HepG2 (cell line): ENCODE data around the gene COL9A3. TPM values are rescaled to one million over a fixed set of nuclear protein-coding genes. Genes with fewer than 3 reads are reported as not detected.
A peak's percentile ranks its signal among the peaks of the same experiment; 100 is the strongest.

Source experiments
- ATM ChIP-seq: fragments of 450-650 bp; IDR thresholded peaks from 2 replicates; pipeline ENCODE4 v1.7.1; 2017; ENCODE audit warnings: mild to moderate bottlenecking, borderline replicate concordance
- GATAD2A ChIP-seq: IDR thresholded peaks from 2 replicates; pipeline ENCODE4 v1.6.1; 2016
- HNF4A ChIP-seq: sonication (generic); formaldehyde crosslinking; IDR thresholded peaks from 2 replicates; pipeline ENCODE4 v1.4.0; 2020; ENCODE audit warnings: missing genetic modification reagents
- JDP2 ChIP-seq: sonication (generic); formaldehyde crosslinking; IDR thresholded peaks from 2 replicates; pipeline ENCODE4 v1.8.1; 2022; ENCODE audit warnings: missing genetic modification reagents, borderline replicate concordance
- KAT8 ChIP-seq: IDR thresholded peaks from 2 replicates; pipeline ENCODE4 v1.6.1; 2016; ENCODE audit warnings: missing genetic modification reagents, missing compliant biosample characterization
- KLF11 ChIP-seq: IDR thresholded peaks from 2 replicates; pipeline ENCODE4 v1.6.1; 2016; ENCODE audit warnings: missing compliant biosample characterization
- MAFF ChIP-seq: IDR thresholded peaks from 2 replicates; pipeline ENCODE4 v1.6.1; 2011; ENCODE audit warnings: low read depth, low read length, improper control_type of control experiment
- MBD4 ChIP-seq: IDR thresholded peaks from 2 replicates; pipeline ENCODE4 v1.6.1; 2012; ENCODE audit warnings: low read length, inconsistent platforms, borderline replicate concordance
- MYC ChIP-seq: sonication (generic); formaldehyde crosslinking; IDR thresholded peaks from 2 replicates; pipeline ENCODE4 v1.9.0; 2021; ENCODE audit warnings: missing genetic modification reagents, borderline replicate concordance
- NFIB ChIP-seq: sonication (generic); formaldehyde crosslinking; IDR thresholded peaks from 2 replicates; pipeline ENCODE4 v1.9.0; 2021; ENCODE audit warnings: missing genetic modification reagents, mild to moderate bottlenecking, borderline replicate concordance
- ONECUT2 ChIP-seq: sonication (generic); formaldehyde crosslinking; IDR thresholded peaks from 2 replicates; pipeline ENCODE4 v1.4.0; 2020; ENCODE audit warnings: missing genetic modification reagents
- PCBP1 ChIP-seq: fragments of 200-400 bp; formaldehyde crosslinking; IDR thresholded peaks from 2 replicates; pipeline ENCODE4 v1.6.1; 2017; ENCODE audit warnings: mild to moderate bottlenecking, low read depth, low read length, borderline replicate concordance
- REPIN1 ChIP-seq: sonication (generic); formaldehyde crosslinking; IDR thresholded peaks from 2 replicates; pipeline ENCODE4 v1.8.0; 2022; ENCODE audit warnings: missing genetic modification reagents, low read depth, mild to moderate bottlenecking, borderline replicate concordance
- SATB2 ChIP-seq: sonication (generic); formaldehyde crosslinking; IDR thresholded peaks from 2 replicates; pipeline ENCODE4 v1.5.0; 2020; ENCODE audit warnings: missing genetic modification reagents
- SOX13 ChIP-seq, 3 experiments: fragments of 450-650 bp in 1 of 3; sonication (generic) in 1 of 3; formaldehyde crosslinking in 1 of 3; IDR thresholded peaks in 2 of 3; conservative IDR thresholded peaks in 1 of 3; 2 replicates each; pipeline versions ENCODE4 v1.5.0 to v1.6.1; 2016 to 2020; ENCODE audit warnings: antibody characterized with exemption in 1 of 3, mild to moderate bottlenecking in 1 of 3, missing compliant biosample characterization in 1 of 3, missing genetic modification reagents in 1 of 3, moderate library complexity in 1 of 3
- TP53 ChIP-seq: sonication (generic); formaldehyde crosslinking; conservative IDR thresholded peaks from 2 replicates; pipeline ENCODE4 v1.4.0; 2020; ENCODE audit warnings: missing genetic modification reagents
- ZFP36L1 ChIP-seq: sonication (generic); formaldehyde crosslinking; IDR thresholded peaks from 2 replicates; pipeline ENCODE4 v1.8.0; 2022; ENCODE audit warnings: mild to moderate bottlenecking, missing genetic modification reagents, moderate library complexity
- ZFYVE20 ChIP-seq: sonication (generic); formaldehyde crosslinking; IDR thresholded peaks from 2 replicates; pipeline ENCODE4 v1.8.0; 2023; ENCODE audit warnings: low read depth, mild to moderate bottlenecking, moderate library complexity, missing genetic modification reagents, borderline replicate concordance
- ZMYM4 ChIP-seq: sonication (generic); formaldehyde crosslinking; IDR thresholded peaks from 2 replicates; pipeline ENCODE4 v1.8.1; 2023; ENCODE audit warnings: mild to moderate bottlenecking, missing genetic modification reagents
- ZNF124 ChIP-seq: sonication (generic); formaldehyde crosslinking; IDR thresholded peaks from 2 replicates; pipeline ENCODE4 v1.4.0; 2020; ENCODE audit warnings: missing genetic modification reagents
- ZNF232 ChIP-seq: sonication (generic); formaldehyde crosslinking; IDR thresholded peaks from 2 replicates; pipeline ENCODE4 v1.4.0; 2020; ENCODE audit warnings: missing genetic modification reagents, borderline replicate concordance
- ZNF335 ChIP-seq: sonication (generic); formaldehyde crosslinking; IDR thresholded peaks from 2 replicates; pipeline ENCODE4 v1.4.0; 2020; ENCODE audit warnings: missing genetic modification reagents
- ZNF33A ChIP-seq: sonication (generic); formaldehyde crosslinking; IDR thresholded peaks from 2 replicates; pipeline ENCODE4 v1.5.1; 2020; ENCODE audit warnings: missing genetic modification reagents, mild to moderate bottlenecking, moderate library complexity, borderline replicate concordance
- ZNF33B ChIP-seq: sonication (generic); formaldehyde crosslinking; IDR thresholded peaks from 2 replicates; pipeline ENCODE4 v1.5.1; 2020; ENCODE audit warnings: mild to moderate bottlenecking, missing genetic modification reagents
- ZNF577 ChIP-seq: sonication (generic); formaldehyde crosslinking; IDR thresholded peaks from 2 replicates; pipeline ENCODE4 v1.4.0; 2020; ENCODE audit warnings: mild to moderate bottlenecking, low read depth, missing genetic modification reagents, borderline replicate concordance
- polyA plus RNA-seq, 8 experiments: library from polyadenylated mRNA; depleted of rRNA in 3 of 8; stranded (reverse) in 7 of 8; unstranded in 1 of 8; fragments of >200 nt; fragmentation: Illumina TruSeq in 4 of 8; extraction: Trizol in 4 of 8; gene quantifications; 2 replicates each; pipeline versions ENCODE4 v1.2.1 to v1.2.3, GENCODE V29; 2011 to 2016; ENCODE audit warnings: low read depth in 4 of 8, missing spikeins in 1 of 8, mixed read lengths in 1 of 8; ENCODE audit not compliant: insufficient read depth in 1 of 8
- total RNA-seq, 5 experiments: library from RNA; depleted of rRNA; stranded (reverse); fragments of >200 nt; fragmentation: Illumina TruSeq; extraction: Trizol; gene quantifications; 2 replicates each; pipeline ENCODE4 v1.2.3, GENCODE V29; 2016; ENCODE audit warnings: low read depth in 1 of 5
- TF ChIP-seq, protein P1 (sequence below): sonication (generic); formaldehyde crosslinking; IDR thresholded peaks from 2 replicates; pipeline ENCODE4 v1.4.0; 2020; ENCODE audit warnings: mild to moderate bottlenecking, missing genetic modification reagents, borderline replicate concordance

Gene COL9A3
- total and polyA plus RNA-seq, 2 of the 13 experiments (the other 11 are each of a cell fraction or from before 2014, with no cell fraction given): 155 to 204 TPM

DNA sequence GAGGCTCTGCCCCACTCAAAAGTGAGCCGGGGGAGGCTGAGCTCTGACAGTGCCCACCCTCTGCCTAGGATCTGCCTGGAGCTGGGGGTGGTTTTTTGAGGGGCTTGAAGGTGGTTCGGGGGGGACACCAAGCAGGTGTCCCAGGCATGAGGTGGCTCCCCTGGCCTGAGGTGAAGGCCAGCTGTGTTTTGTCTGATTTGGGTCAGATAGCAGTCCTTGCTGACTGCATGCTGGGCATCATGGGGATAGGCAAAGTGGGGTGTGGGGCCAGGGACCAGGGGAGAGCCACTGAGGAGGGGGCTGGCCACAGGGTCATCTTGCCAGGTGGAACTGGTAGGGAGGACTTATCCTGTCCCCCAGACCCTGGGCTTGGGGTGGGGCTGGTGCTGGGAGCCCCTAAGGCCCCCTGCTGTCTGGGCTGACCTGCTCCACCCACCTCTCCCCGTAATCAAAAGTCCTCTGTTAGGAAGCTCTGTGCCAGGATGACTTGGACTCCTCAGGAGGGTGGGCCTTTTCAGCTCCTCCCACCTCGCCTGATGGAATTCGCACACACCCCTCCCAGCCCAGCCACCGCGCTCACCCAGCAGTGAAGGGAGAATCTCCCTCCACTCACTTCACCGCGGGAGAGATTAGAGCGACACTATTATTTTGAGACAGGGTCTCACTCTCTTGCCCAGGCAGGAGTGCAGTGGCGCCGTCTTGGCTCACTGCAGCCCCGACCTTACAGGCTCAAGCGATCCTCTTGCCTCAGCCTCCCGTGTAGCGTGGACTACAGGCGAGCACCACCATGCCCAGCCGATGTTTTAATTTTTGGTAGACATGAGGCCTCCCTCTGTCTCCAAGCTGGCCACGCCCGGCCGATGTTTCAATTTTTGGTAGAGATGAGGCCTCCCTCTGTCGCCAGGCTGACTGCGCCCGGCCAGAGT lies 1.5 kb upstream of the COL9A3 start (continued):
- no peak for TF ChIP-seq ONECUT2 (CRISPR knock-in tag)
- no peak for TF ChIP-seq HNF4A
- TF ChIP-seq KAT8: no peak
- TF ChIP-seq MAFF: no peak
- peak; percentile 83; the same call in 1 of the 2 replicates for TF ChIP-seq TP53 (CRISPR knock-in tag)
- no peak; the same call in 1 of the 2 replicates for TF ChIP-seq SOX13 (IDR thresholded peaks at IDR 0.05)
- TF ChIP-seq SOX13 (CRISPR knock-in tag; conservative IDR thresholded peaks at IDR 0.05 in 1 of 2, IDR thresholded peaks at IDR 0.05 in 1 of 2): peak in 1 of 2 experiments; percentile 38; a peak in 2 of 4 replicates
- no peak for TF ChIP-seq ZFP36L1 (CRISPR knock-in tag)
- TF ChIP-seq, protein P1, sequence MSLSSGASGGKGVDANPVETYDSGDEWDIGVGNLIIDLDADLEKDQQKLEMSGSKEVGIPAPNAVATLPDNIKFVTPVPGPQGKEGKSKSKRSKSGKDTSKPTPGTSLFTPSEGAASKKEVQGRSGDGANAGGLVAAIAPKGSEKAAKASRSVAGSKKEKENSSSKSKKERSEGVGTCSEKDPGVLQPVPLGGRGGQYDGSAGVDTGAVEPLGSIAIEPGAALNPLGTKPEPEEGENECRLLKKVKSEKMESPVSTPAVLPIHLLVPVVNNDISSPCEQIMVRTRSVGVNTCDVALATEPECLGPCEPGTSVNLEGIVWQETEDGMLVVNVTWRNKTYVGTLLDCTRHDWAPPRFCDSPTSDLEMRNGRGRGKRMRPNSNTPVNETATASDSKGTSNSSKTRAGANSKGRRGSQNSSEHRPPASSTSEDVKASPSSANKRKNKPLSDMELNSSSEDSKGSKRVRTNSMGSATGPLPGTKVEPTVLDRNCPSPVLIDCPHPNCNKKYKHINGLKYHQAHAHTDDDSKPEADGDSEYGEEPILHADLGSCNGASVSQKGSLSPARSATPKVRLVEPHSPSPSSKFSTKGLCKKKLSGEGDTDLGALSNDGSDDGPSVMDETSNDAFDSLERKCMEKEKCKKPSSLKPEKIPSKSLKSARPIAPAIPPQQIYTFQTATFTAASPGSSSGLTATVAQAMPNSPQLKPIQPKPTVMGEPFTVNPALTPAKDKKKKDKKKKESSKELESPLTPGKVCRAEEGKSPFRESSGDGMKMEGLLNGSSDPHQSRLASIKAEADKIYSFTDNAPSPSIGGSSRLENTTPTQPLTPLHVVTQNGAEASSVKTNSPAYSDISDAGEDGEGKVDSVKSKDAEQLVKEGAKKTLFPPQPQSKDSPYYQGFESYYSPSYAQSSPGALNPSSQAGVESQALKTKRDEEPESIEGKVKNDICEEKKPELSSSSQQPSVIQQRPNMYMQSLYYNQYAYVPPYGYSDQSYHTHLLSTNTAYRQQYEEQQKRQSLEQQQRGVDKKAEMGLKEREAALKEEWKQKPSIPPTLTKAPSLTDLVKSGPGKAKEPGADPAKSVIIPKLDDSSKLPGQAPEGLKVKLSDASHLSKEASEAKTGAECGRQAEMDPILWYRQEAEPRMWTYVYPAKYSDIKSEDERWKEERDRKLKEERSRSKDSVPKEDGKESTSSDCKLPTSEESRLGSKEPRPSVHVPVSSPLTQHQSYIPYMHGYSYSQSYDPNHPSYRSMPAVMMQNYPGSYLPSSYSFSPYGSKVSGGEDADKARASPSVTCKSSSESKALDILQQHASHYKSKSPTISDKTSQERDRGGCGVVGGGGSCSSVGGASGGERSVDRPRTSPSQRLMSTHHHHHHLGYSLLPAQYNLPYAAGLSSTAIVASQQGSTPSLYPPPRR (CRISPR knock-in tag): peak; percentile 56; the same call in 1 of the 2 replicates
- no peak for TF ChIP-seq ZNF335 (CRISPR knock-in tag)
- TF ChIP-seq ZNF232: no peak
- TF ChIP-seq JDP2 (CRISPR knock-in tag): no peak
- no peak; the same call in 1 of the 2 replicates for TF ChIP-seq ZNF577
- 0 out of 2 replicates have a peak, but pooled peaks have one; percentile 7 for TF ChIP-seq PCBP1
- TF ChIP-seq NFIB (CRISPR knock-in tag): no peak
- 0 out of 2 replicates have a peak, but pooled peaks have one; percentile 33 for TF ChIP-seq REPIN1 (CRISPR knock-in tag)
- no peak for TF ChIP-seq SATB2 (CRISPR knock-in tag)
- no peak for TF ChIP-seq ZFYVE20 (CRISPR knock-in tag)
- TF ChIP-seq ZNF33B: no peak
- TF ChIP-seq KLF11 (CRISPR knock-in tag): peak; percentile 63
- no peak for TF ChIP-seq ZNF124
- TF ChIP-seq MYC: peak; percentile 14; the same call in 1 of the 2 replicates
- 0 out of 2 replicates have a peak, but pooled peaks have one; percentile 43 for TF ChIP-seq GATAD2A (CRISPR knock-in tag)
- TF ChIP-seq MBD4: no peak
- TF ChIP-seq ZNF33A (CRISPR knock-in tag): no peak
- no peak for TF ChIP-seq ATM
- no peak; the same call in 1 of the 2 replicates for TF ChIP-seq ZMYM4 (CRISPR knock-in tag)
